HFFc6 (cell line): ENCODE results near the gene HTR2B. TPM values are rescaled to one million over a fixed set of nuclear protein-coding genes. Genes with fewer than 3 reads are reported as not detected.
"Not testable (repeated sequence)": the region's sequence is repeated elsewhere in the genome, so short reads cannot be mapped to it uniquely, and the experiment has no call there.

ENCODE experiments used
- DNase-seq: peaks from one replicate; pipeline ENCODE4 v3.0.0-alpha.2; 2018
- H3K27ac Mint-ChIP-seq: 2 replicates; pipeline ENCODE4 v1.8.0; 2020; ENCODE audit warnings: mild to moderate bottlenecking, mixed read lengths
- H3K27me3 Mint-ChIP-seq: 2 replicates; pipeline ENCODE4 v1.8.0; 2021; ENCODE audit warnings: mild to moderate bottlenecking, moderate library complexity, mixed read lengths; ENCODE audit not compliant: insufficient read depth
- H3K36me3 Mint-ChIP-seq: 2 replicates; pipeline ENCODE4 v1.8.0; 2021; ENCODE audit warnings: low read depth, mixed read lengths
- H3K4me1 Mint-ChIP-seq: 2 replicates; pipeline ENCODE4 v1.8.0; 2020; ENCODE audit warnings: low read depth, mixed read lengths
- H3K4me3 Mint-ChIP-seq: 2 replicates; pipeline ENCODE4 v1.8.0; 2020; ENCODE audit warnings: mild to moderate bottlenecking, moderate library complexity, mixed read lengths
- H3K9me3 Mint-ChIP-seq: 2 replicates; pipeline ENCODE4 v1.8.0; 2020; ENCODE audit warnings: mild to moderate bottlenecking, mixed read lengths
- total RNA-seq, 6 experiments: library from RNA; stranded (reverse); fragmentation: NEBNext Ultra II Directional; extraction: Animal tissue kit (Norgen Biotek cat#: 25700); gene quantifications; 2 replicates in 1 of 6; 3 replicates in 5 of 6; pipeline ENCODE4 v1.2.3, GENCODE V29; 2021
- TF ChIP-seq, protein P1 (sequence below): fragments of 200-600 bp; sonication (generic); IDR thresholded peaks from 2 replicates; pipeline ENCODE4 v1.5.0; 2021; ENCODE audit warnings: antibody characterized with exemption, mild to moderate bottlenecking

HTR2B gene
- total RNA-seq, 6 experiments from 2014 or later = 0.09 to 0.33 (median 0.26) TPM; not detected in 1

DNA sequence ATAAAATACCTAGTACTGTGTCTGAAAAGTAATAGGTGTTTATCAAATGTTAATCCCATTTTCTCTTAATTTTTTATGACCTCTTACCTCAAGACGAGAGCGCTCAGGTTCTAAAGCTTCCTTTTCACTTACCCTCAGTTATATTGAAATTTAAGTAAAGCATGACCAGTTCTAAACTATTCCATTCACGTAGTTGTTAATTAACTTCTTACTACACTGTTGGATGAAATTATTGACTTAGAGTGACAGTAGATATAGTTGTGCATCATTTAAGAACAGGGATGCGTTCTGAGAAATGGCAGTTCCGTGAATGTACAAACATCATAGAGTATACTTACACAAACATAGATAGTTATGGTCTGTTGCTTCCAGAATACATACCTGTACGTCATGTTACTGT, 20.1 kb upstream of the HTR2B start:
- no peak for DNase-seq
- H3K4me3 Mint-ChIP-seq = no peak overlapping the region
- TF ChIP-seq, protein P1, sequence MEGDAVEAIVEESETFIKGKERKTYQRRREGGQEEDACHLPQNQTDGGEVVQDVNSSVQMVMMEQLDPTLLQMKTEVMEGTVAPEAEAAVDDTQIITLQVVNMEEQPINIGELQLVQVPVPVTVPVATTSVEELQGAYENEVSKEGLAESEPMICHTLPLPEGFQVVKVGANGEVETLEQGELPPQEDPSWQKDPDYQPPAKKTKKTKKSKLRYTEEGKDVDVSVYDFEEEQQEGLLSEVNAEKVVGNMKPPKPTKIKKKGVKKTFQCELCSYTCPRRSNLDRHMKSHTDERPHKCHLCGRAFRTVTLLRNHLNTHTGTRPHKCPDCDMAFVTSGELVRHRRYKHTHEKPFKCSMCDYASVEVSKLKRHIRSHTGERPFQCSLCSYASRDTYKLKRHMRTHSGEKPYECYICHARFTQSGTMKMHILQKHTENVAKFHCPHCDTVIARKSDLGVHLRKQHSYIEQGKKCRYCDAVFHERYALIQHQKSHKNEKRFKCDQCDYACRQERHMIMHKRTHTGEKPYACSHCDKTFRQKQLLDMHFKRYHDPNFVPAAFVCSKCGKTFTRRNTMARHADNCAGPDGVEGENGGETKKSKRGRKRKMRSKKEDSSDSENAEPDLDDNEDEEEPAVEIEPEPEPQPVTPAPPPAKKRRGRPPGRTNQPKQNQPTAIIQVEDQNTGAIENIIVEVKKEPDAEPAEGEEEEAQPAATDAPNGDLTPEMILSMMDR = no peak
- no peaks in the 10 kb centered on the region for H3K9me3 Mint-ChIP-seq
- H3K27me3 Mint-ChIP-seq = peaks cover 1% of the 10 kb centered on the region; the same call in 1 of the 2 replicates
- peaks cover 47% of the 10 kb centered on the region for H3K36me3 Mint-ChIP-seq
- peaks cover 43% of the 10 kb centered on the region for H3K4me1 Mint-ChIP-seq
- no peak overlapping the region; the same call in 1 of the 2 replicates for H3K27ac Mint-ChIP-seq

DNA sequence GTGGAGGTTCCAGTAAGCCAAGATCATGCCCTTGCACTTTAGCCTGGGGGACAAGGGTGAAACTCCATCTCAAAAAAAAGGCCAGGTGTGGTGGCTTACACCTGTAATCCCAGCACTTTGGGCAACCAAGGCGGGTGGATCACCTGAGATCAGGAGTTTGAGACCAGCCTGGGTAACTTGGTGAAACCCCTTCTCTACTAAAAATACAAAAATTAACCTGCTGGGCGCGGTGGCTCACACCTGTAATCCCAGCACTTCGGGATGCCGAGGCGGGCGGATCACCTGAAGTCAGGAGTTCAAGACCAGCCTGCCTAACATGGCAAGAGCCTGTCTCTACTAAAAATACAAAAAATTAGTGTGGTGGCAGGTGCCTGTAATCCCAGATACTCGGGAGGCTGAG, 16.0 kb upstream of the HTR2B start:
- not testable (repeated sequence) for H3K27me3 Mint-ChIP-seq, H3K4me3 Mint-ChIP-seq, H3K27ac Mint-ChIP-seq, H3K9me3 Mint-ChIP-seq, DNase-seq
- peaks cover 27% of the 10 kb centered on the region for H3K36me3 Mint-ChIP-seq
- peaks cover 22% of the 10 kb centered on the region for H3K4me1 Mint-ChIP-seq

DNA sequence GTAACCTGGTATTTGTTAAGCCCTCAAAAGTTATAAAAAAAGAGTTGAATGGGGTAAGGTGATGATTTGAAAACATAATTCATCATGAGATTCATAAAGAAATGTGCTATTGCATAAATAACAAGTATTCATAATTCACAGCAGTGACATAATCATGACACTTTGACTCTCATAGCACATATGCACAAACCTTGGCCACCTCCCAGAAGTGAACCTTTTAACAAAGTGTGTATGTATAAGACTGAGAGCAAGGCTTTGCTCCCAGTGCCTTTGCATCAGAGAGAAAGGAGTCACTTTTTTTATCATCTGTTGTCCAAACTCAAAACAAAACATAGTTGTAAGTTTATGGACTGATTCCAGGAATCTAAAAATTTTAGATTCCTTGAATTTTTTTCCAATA, 15.0 kb upstream of the HTR2B start:
- no peaks in the 10 kb centered on the region for H3K9me3 Mint-ChIP-seq
- peaks cover 27% of the 10 kb centered on the region for H3K4me1 Mint-ChIP-seq
- peaks cover 3% of the 10 kb centered on the region; the same call in 1 of the 2 replicates for H3K27me3 Mint-ChIP-seq
- no peak for DNase-seq
- H3K27ac Mint-ChIP-seq = no peak overlapping the region
- peaks cover 24% of the 10 kb centered on the region for H3K36me3 Mint-ChIP-seq
- TF ChIP-seq, protein P1 = no peak
- no peak overlapping the region for H3K4me3 Mint-ChIP-seq

DNA sequence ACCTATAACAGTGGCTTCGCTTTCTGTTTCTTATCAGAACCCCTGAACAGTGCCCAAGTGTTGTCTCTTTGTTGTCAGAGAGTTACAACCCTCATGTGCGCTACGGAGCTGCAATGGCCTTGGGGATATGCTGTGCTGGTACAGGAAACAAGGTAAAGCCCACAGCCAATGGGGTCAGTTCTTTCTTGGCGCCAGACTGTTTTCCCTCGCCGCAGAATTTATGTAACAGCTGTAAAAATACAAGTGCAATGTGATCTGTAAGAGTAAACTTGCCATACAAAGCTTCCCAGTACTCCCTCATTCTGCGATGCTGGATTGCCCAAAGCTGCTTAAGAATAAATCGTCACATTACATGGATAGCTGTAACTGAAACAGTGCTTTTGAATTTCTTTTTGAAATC, 13.9 kb upstream of the HTR2B start:
- TF ChIP-seq, protein P1 = no peak
- H3K36me3 Mint-ChIP-seq = peaks cover 20% of the 10 kb centered on the region
- H3K4me3 Mint-ChIP-seq = no peak overlapping the region
- H3K9me3 Mint-ChIP-seq = no peaks in the 10 kb centered on the region
- DNase-seq = no peak
- H3K4me1 Mint-ChIP-seq = peaks cover 36% of the 10 kb centered on the region
- peaks cover 2% of the 10 kb centered on the region; the same call in 1 of the 2 replicates for H3K27me3 Mint-ChIP-seq
- H3K27ac Mint-ChIP-seq = no peak overlapping the region

DNA sequence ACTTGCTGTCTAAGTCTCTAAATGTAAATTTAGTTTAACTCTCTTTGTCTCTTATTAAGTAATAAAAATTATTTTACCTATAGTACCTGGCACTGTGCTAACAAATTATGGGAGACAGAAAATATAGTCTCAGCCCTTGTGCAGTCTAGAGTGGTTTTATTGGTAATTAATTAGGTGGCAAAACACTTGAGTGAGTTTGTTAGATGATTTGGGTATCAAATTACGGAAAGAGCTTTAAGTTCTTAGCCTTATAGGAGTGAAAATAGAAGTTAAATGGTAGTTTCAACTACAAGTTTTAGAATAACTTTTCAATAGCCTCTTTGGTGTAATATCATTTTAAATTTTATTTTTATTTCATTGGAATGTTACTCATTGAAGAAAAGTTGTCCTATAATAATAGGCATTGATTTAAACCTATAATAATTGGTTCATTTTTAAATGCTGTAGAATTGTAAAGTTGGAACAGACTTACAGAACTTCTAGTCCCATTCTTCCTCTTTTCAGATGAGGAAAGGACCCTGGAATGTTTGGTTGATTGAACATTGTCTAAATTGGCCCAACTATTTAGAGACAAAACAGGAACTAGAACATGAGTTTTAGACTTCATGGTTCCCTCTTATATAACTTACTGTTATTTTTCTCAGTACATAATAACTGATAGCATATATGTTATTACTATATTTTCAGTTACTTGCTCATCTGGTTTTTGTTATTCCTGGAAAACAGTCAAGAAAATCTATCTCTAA, 10.2 kb upstream of the HTR2B start:
- Mint-ChIP-seq H3K4me3 (no peak overlapping the region), H3K36me3 (peaks cover 16% of the 10 kb centered on the region), H3K27me3 (peaks cover 2% of the 10 kb centered on the region; the same call in 1 of the 2 replicates), H3K4me1 (peaks cover 69% of the 10 kb centered on the region), H3K9me3 (no peaks in the 10 kb centered on the region), H3K27ac (no peak overlapping the region)
- DNase-seq = no peak
- TF ChIP-seq, protein P1 = no peak

DNA sequence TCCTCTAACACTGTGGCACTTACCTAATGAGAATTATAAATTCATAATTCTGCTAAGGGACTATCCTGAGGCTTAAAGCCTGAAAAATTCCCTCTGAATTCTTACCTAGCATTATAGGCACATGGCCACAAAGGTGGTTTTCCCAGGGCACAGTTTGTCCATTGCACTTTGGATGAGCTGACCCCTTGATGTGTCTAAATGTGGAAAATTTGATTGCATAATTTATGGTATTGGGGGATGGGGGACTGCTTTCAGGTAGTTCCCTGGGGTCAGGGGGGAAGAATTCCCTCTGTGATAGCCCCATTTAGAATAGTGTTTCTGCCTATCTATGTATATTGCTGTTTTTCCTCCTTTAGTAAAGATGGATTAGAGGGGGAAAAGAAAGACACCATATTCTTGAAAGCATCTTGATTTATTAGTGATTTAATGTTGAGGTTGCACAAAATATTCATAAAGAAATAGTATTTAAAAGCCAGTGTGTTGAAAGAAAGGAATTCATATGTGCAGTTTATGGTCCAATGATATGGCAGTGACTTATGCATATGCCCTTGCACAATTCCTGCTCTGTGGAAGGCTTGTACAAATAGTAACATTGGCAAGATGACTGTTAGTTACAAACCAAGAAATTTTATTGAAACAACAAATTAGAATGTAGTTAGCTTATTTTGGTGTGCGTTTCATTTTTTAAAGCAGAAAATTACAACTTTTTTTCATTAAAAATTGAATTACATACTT, 8.7 kb upstream of the HTR2B start:
- H3K36me3 Mint-ChIP-seq = peaks cover 11% of the 10 kb centered on the region
- peak; percentile 22 for DNase-seq
- H3K27me3 Mint-ChIP-seq = no peaks in the 10 kb centered on the region
- H3K27ac Mint-ChIP-seq = peak overlapping the region; percentile 9; the same call in 1 of the 2 replicates
- H3K4me3 Mint-ChIP-seq = no peak overlapping the region
- peaks cover 79% of the 10 kb centered on the region for H3K4me1 Mint-ChIP-seq
- H3K9me3 Mint-ChIP-seq = no peaks in the 10 kb centered on the region
- TF ChIP-seq, protein P1 = no peak
